Inflammatory macrophage treated with lipopolysaccharide for 1 hour (primary cell): ENCODE data around the gene MPEG1.

ENCODE experiments used
- DNase-seq, 2 donors: peaks; one replicate each; pipeline ENCODE4 v3.0.0-alpha.2; 2020 to 2022

MPEG1 gene

GRCh38 chr11:59218319-59218718 is 5.6 kb upstream of the MPEG1 start:
- DNase-seq: no peak

DNA sequence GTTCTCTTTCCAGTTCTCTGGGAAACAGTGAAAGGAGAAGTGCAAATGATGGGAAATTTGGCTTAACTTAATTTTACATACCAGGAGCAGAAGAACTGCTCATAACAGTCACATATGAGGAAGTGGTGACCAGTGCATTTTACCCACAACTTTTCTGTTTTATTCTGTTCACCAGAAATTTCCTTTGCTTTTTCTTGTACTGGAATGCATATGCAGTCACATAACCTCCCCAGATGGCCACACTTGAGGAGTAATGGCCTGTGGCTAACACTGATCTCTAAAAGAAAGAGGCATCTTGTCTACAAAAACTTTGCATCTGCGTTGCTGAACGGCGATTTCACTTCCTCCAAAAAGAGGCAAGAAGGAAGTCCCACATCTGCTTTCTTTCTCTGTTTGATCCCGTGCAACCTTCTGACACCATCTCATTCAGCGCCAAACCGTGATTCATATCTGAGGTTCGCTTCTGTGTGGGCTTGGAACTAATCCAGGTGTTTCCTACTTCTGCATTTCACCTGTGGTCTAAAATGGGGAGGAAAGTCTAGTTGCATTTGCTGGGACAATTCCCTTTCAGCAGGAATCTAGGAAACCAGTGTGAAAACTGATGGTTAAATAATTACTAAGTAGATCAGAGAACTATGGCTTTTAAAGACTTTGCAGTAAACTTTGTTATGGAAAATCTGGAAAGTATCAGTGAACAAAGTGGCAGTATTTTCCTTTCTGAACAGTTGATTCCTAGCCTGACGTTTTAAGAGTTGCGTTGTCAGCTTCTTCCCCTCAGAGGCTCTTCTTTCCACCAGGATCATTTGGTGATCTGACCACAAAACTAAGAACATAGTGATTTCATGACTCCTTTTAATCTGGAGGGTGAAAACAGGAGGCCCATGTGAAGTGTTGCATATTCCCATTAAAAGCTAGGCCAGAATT is 4.2 kb upstream of the MPEG1 start:
- DNase-seq: peak; percentile 82 to 93

DNA sequence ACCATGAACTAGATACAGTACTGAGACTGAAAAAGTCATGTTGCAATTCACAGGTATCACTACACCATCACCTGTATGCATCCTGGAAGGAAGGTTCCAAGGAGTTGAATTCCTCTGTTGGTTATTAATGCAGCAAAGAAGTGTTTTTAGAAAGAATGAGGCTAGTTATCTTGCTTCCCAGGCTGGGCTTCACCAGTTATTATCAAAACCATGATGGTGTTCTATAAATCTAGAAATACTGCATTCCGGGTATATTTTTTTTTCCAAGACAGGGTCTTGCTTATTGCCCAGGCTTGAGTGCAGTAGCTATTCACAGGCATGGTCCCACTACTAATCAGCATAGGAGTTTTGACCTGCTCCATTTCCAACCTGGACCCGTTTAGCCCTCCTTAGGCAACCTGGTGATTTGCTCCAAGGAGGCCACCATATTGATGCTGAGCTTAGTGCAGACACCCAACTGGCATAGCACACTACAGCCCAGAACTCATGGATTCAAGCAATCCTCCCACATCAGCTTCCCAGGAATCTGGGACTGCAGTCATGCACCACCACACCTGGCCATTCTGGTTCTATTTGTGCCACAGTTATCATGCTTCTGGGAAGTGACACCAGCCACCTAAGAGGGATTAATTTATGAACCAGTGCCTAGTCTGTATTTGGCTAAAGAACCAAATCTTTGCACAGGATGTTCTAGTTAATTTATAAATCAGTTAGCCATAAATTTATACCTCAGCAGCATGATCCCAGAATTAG is 1.6 kb upstream of the MPEG1 start:
- DNase-seq: no peak

- no peak for DNase-seq
Observed at GRCh38 chr11:59212222-59212621, 505 bp downstream of the MPEG1 start.

GRCh38 chr11:59208956-59209355 is 3.8 kb downstream of the MPEG1 start:
- no peak for DNase-seq

DNA sequence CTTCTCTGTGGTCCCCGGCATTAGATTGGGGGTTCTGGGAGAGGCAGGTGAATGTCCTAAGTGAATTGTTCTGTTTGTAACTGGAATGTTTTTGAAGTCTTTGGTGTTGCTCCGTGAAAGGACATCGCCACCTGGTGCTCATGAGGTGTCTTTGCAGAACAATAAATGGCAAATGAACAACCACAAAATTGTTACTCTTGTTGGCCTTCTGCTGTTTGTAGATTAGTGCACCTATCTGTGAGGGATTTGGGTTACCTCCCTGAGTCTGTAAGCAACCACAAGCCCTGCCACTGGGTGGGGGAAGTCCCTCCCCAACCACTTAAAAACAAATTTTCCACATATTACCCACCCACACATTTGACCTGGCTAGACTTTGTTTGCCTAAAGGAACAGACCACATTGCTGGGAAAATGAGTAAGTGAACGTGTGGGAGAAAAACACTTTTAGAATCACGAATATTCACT is 4.7 kb downstream of the MPEG1 start:
- peak in 1 of 2 donors; percentile 84 for DNase-seq

DNA sequence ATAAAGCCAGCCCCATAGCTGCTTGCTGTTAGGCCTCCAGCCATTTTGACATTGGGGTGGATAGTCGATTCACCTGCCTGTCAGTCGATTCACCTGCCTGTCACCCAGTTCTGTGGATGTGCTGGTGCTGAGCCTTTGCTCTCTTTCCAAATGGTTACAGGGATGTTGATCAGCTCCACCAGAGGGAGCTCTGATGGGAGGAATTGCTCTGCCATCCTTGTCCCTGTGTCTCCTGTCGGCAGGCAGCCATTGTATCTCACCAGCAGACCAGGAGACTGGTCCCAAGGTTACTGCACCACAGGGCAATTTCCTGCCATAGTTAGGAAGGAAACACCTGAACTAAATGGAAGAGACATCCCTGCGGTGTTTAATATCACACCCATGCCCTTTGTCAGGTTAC is 6.1 kb downstream of the MPEG1 start:
- DNase-seq: peak in 1 of 2 donors; percentile 78

DNA sequence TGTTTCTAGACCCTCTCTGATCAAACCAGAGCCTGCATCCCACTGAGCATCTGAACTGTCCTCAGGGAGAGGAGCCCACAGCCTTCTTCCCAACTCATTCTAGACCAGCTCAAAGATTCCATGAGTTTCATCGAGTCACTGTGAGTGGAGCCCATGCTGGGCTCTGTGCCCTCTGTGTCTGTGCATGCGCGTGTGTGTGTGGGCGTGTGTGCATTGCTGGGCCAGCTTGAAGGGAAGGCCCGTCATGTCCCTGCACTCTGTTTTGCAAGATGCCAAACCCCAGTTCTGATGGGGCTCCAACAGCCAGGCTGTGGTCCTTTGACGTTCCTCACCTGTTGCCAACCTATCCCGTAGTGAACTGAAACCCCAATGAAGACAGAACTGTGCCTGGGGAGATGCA is 7.1 kb downstream of the MPEG1 start:
- DNase-seq: peak in 1 of 2 donors; percentile 76

GRCh38 chr11:59204746-59205145 is 8.0 kb downstream of the MPEG1 start:
- no peak for DNase-seq

GRCh38 chr11:59201353-59201752 is 11.4 kb downstream of the MPEG1 start:
- DNase-seq: no peak

DNA sequence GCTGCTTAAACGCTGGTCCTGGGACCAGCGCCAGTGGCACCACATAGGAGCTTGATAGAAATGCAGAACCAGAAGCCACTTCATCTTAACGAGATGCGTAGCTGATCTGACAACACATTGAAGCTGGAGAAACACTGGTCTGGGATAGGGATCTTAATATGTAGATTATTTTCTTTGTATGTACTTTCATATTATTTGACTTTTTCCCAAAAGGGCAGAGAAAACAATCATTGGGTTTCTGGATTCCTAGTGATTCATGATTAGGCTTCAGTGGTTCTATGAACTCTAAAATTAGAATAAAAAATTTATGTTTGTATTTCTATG is 12.3 kb downstream of the MPEG1 start:
- peak in 1 of 2 donors; percentile 73 for DNase-seq

DNA sequence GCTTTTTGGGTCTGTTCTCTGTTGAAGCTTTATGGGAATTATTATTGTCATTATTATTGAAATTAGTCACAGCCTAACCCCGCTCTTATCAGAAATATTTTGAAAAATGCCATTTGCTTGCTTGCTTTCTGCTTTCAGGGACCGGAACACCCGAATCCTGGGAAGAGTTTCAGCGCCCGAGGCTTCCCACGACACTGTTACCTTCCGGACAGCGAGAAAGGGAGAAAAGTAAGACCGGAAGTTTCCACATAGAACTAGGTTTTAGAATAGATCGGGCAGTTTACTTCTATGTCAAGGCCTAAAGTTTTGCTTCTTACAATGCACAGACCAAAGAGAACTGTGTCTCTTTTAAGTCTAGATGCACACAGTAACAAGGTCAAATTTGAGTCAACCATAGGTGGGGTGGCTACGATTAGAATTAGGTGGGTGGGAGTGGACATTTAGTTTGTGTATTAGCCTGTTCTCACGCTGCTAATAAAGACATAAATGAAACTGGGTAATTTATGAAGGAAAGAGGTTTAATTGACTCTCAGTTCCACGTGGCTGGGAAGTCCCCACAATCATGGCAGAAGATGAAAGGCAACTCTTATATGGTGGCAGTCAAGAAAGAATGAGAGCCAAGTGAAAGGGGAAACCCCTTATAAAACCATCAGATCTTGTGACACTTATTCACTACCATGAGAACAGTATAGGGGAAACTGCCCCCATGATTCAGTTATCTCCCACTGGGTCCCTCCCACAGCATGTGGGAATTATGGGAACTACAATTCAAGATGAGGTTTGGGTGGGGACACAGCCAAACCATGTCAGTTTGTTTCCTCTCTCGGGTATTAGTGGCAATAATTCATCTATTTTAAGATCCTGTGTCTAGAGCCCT is 12.9 kb downstream of the MPEG1 start:
- DNase-seq: peak; percentile 79 to 93

DNA sequence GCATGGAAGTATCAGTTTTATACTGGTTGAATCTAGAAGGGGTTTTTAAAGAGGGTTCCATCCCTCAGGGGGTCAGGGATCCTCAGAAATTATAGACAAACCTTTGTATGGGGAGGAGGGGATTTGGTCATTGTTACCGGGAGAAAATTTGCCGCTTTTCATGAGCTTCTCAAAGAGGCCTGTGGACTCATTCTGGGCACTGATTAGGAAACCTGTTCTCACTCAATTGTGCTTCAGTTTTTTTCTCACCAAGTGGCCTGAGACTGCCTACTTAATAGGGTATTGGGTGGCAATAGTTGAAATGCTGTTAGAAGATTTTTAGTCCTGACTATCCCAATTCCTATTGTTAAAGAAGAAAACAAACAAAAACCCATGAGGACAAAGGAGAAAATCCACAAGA is 14.0 kb downstream of the MPEG1 start:
- DNase-seq: peak; percentile 73 to 79

DNA sequence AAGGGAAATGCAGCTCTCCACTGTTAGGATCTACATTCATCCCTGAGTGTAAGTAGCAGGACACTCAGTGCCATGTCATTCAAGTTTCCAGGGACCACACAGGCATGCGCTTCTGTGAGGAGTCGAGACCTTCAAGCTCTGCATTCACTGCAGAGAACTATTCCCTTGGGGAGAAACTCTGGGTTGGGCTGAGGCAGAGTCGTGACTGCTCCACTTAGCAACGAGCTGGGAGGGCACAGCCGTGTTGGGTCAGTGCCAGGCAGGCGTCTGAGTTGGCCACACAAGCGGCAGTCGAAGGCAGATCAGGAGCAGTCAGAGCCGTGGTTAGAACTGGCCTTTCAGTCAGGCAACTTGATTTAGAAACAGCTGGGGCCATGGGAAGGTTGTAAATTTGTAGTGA is 14.7 kb downstream of the MPEG1 start:
- DNase-seq: no peak

GRCh38 chr11:59196777-59197176 is 15.9 kb downstream of the MPEG1 start:
- DNase-seq: no peak

DNA sequence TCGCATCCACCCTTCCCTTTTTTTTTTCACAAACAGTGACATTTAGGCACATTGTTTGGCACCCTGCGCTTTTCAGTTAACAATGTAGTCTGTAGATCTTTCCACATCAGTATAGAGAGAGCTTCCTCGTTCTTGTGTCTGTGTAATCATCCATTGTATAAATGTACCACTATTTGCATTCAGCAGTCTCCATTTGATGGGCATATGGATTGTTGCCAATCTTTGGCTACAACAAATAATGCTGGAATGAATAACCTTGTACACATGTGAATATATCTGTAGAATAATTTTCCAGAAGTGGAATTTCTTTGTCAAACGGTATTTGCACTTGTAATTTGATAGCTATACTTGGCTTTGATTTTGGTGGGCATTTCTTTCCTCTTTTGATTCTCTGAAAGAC is 17.1 kb downstream of the MPEG1 start:
- DNase-seq: no peak

DNA sequence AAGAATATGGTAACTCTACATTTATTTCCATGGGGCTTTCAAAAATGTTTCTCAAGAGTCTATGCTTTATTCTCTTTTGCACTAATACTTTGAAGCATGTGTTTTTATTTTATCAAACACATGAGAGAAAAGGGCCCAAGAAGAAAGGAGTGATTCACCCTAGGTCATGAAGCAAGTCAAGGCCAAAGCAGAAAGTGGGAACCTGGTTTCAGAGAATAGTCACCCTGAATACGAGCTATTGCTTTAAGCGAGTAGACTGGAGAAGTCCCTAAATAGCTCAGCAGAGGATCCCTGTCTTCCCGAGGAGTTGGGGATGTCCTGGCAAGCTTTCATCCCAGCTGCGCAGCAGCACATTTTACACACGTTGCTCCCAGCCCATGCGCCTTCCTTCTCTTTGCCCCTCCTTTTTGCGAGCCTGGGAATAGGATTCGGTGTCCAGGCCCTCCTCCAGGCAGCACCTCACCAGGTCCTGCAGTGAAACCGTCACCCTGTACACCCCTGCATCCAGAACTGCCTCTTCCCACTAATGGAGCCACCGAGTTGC is 19.1 kb downstream of the MPEG1 start:
- peak; percentile 43 to 72 for DNase-seq

DNA sequence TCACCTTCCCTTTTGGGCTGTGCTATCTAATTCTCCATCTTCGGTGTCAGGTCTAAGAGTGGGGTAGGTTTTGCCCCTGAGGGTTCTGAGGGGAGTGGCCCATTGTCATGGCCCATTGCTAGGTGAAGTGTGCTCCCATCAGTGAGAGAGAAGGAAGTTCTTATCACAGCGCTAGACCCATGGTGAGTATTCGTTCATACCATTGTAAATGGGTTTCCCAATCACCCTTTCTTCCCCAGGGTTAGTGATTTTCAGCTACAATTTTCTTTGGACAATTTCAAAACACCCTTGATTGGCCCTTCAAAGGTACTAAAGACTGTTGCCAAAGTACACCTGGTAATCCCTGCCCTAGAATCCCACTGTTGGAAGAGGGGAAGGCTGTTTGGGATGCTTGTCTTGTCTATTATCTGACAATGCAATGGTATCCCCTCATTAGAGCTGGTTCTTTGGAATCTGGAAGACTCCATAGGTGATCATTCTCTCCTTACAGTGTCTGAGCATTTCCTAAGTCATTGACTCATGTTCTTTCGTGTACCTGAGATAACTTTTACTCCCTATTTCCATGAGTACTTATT is 20.2 kb downstream of the MPEG1 start:
- DNase-seq: no peak

GRCh38 chr11:59191890-59192289 is 20.8 kb downstream of the MPEG1 start:
- DNase-seq: peak; percentile 76 to 96

DNA sequence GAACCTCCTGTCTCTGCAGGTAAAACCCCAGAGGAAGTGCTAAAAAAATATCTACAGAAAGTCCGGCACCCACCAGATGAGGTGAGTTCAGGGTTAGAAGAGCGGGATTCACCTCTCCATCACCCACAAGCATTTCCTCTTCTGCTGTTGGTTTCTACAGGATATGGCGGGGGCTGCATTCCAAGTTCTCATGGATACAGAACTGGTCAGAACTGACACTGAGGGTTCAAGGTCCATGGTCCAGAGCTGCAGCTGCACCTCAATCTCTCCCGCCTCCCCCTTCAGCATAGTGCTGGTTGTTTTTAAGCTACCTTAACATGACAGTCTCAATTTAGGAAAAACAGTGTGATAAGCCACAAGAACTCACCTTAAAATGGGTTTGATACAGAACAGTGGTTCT is 21.6 kb downstream of the MPEG1 start:
- DNase-seq: no peak

- peak; percentile 62 to 91 for DNase-seq
Observed at GRCh38 chr11:59189986-59190385, 22.7 kb downstream of the MPEG1 start.

DNA sequence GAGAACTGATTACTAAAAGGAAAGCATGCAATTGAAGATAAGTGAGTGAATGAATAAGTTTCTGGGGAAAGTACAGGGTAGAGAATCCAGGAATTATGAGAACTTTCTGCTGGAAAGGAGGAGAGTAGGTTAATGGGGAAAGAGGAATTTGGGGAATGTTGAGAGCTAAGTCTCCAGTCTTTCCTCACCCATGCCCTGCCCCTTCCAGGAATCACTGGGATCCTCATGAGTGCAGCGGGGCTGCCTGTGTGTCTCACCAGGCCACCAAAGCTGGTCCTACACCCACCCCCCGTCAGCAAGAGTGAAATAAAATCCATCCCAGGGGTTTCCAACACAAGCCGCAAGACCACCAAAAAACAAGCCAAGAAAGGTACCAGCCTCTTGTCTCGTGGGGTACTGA is 23.8 kb downstream of the MPEG1 start:
- DNase-seq: no peak
